BE2C (cell line): ENCODE results near the gene YAP1.

Source experiments
- DNase-seq: peaks from one replicate; pipeline ENCODE4 v3.0.0-alpha.2; 2020
- H3K27me3 ChIP-seq: fragments of 250-450 bp; sonication (Bioruptor Pico); 2 replicates; pipeline ENCODE4 v1.5.1; 2020; ENCODE audit warnings: mild to moderate bottlenecking
- H3K36me3 ChIP-seq: fragments of 250-450 bp; sonication (Bioruptor Pico); 2 replicates; pipeline ENCODE4 v1.5.1; 2020; ENCODE audit warnings: mild to moderate bottlenecking
- H3K4me1 ChIP-seq: fragments of 250-450 bp; sonication (Bioruptor Pico); 2 replicates; pipeline ENCODE4 v1.5.1; 2020
- H3K4me3 ChIP-seq: 2 replicates; pipeline ENCODE4 v1.5.1; 2011; ENCODE audit warnings: low read depth, low read length
- H3K9me3 ChIP-seq: fragments of 250-450 bp; sonication (Bioruptor Pico); 2 replicates; pipeline ENCODE4 v1.5.1; 2020
- CTCF ChIP-seq: IDR thresholded peaks from 2 replicates; pipeline ENCODE4 v1.5.1; 2012; ENCODE audit warnings: mild to moderate bottlenecking, low read depth, low read length

The YAP1 gene

GRCh38 chr11:102158164-102158735, 48.0 kb downstream of the YAP1 start:
- Histone ChIP-seq H3K4me1 (no peaks in the 10 kb centered on the region), H3K9me3 (no peaks in the 10 kb centered on the region), H3K4me3 (no peak overlapping the region), H3K36me3 (no peaks in the 10 kb centered on the region), H3K27me3 (peaks cover 1% of the 10 kb centered on the region)
- DNase-seq, result no peak
- TF ChIP-seq CTCF, result no peak

- no peaks in the 10 kb centered on the region for H3K4me1 ChIP-seq
- TF ChIP-seq CTCF, result no peak
- H3K4me3 ChIP-seq, result no peak overlapping the region
- no peak for DNase-seq
- no peaks in the 10 kb centered on the region for H3K27me3 ChIP-seq
- no peaks in the 10 kb centered on the region for H3K9me3 ChIP-seq
- H3K36me3 ChIP-seq, result no peaks in the 10 kb centered on the region
Measured at GRCh38 chr11:102163368-102163767, 53.1 kb downstream of the YAP1 start.

- no peaks in the 10 kb centered on the region for H3K36me3 ChIP-seq
- no peak for TF ChIP-seq CTCF
- no peak for DNase-seq
- no peaks in the 10 kb centered on the region; the same call in 1 of the 2 replicates for H3K27me3 ChIP-seq
- no peaks in the 10 kb centered on the region for H3K4me1 ChIP-seq
- H3K4me3 ChIP-seq, result no peak overlapping the region
- no peaks in the 10 kb centered on the region for H3K9me3 ChIP-seq
Measured at GRCh38 chr11:102166175-102167064, 56.2 kb downstream of the YAP1 start.

GRCh38 chr11:102168481-102168880, 58.2 kb downstream of the YAP1 start:
- Histone ChIP-seq H3K36me3 (no peaks in the 10 kb centered on the region), H3K4me3 (no peak overlapping the region), H3K9me3 (no peaks in the 10 kb centered on the region), H3K27me3 (no peaks in the 10 kb centered on the region; the same call in none of the 2 replicates), H3K4me1 (no peaks in the 10 kb centered on the region)
- no peak for TF ChIP-seq CTCF
- DNase-seq, result no peak

- no peak for DNase-seq
- Histone ChIP-seq H3K4me1 (no peaks in the 10 kb centered on the region), H3K9me3 (no peaks in the 10 kb centered on the region), H3K36me3 (no peaks in the 10 kb centered on the region), H3K27me3 (peaks cover 3% of the 10 kb centered on the region), H3K4me3 (no peak overlapping the region)
- TF ChIP-seq CTCF, result no peak
Measured at GRCh38 chr11:102171101-102171500, 60.9 kb downstream of the YAP1 start.
